HL-60/S4 treated with phorbol 12-myristate 13-acetate at 8.2 ng/mL for 4 days and 3 days (cell line): ENCODE results near the gene PLXNB3.

Source experiments
- in situ Hi-C: fragments of 300-500 bp; cut with MboI; formaldehyde crosslinking; loops from 2 replicates; pipeline ENCODE4 v1.15.0; 2022; ENCODE audit warnings: low sequenced_read_pairs

PLXNB3 gene

DNA sequence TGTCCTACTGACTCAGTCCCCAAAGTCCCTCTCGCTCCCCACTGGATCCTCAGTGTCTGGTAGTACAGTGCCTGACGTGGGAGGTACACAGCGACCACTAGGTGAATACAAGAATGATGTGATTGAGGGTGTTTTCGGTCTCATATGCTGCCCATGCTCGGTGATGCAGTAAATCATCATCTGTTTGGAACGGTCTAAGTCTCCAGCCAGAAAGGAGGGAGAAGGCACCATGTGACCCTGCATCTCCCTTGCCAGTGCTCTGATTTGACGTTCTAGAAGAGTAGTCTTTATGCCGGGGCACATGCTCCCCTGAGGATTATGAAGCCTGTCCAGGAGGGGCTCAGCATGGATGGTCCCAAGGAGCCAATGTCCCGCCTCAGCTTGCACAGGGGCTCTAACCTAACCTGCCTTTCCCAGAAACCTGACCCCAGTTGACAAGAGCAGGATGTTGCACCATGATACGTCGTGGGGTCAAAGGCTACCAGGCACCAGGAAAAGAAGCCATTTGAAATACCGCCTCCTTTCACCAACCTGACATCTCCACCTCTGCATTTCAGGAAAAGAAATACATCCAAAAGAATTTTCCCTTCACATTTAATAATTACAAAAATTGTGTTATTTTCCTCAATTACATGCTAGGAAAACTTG, 13.8 kb upstream of the PLXNB3 start:
- in situ Hi-C loops = no loop called here

DNA sequence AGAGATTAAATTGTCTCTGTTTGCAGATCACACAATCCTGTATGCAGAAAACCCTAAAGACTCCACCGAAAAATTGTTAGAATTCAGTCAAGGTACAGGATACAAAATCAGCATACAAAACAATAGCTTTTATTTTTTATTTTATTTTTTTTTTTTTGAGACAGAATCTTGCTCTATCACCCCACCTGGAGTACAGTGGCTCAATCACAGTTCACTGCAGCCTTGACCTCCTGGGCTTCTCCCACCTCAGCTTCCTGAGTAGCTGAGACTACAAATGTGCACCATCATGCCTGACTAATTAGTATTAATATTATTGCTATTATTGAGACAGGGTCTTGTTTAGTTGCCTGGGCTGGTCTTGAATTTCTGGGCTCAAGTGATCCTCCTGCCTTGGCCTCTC, 8.9 kb upstream of the PLXNB3 start:
- in situ Hi-C loops = no loop called here

- in situ Hi-C loops = no loop called here
Measured at GRCh38 chrX:153761863-153762262, 2.2 kb upstream of the PLXNB3 start.

GRCh38 chrX:153762626-153763173, 1.3 kb upstream of the PLXNB3 start:
- in situ Hi-C loops = no loop called here

DNA sequence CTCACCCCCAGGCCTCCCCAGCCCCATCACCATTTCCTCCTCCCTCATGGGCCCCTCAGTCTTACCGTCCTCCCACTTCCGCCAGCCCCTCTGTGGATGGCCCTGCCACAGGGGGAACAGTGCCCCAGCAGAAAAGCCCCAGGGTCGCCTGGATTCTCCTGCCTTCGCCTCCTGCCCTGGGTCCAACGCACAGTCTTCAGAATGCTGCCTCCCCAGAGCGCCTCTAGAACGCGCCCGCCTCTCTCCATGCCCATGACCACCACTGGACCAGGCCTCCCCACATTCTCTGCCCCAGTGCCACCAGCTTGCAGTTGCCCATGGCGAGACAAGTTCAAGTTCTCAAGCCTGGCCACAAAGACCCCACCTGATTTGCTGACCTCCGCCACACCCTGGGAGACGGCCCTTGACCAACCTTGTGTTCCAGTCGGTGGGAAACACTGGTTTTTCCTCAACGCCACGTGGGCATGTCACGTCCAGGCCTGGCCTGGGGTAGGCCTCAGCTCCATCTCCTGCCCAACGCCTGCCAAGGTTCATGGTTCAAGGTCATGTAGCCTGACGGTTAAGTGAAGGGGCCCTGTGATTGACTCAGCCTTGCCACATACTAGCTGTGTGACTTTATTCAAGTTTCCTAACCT, 634 bp upstream of the PLXNB3 start:
- in situ Hi-C loops = no loop called here

DNA sequence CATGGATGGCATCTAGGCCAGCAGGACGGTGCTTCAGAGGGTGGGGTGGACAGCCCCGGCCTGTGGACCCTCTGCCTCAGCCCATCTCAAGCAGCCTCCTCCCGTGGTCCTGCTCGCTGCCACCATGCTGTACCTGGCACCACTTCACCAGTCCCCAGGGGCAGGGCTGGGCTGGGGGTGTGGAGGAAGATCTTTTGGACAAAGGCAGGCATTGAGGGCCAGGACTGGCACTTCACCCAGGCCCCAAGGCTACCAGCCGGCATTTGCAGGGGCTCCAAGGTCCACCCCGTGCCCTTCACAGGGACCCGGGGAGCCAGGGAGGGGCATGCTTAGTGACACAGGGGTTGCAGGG, 713 bp downstream of the PLXNB3 start:
- in situ Hi-C loops = no loop called here

- in situ Hi-C loops = no loop called here
Measured at GRCh38 chrX:153765138-153766079, 1.4 kb downstream of the PLXNB3 start.

DNA sequence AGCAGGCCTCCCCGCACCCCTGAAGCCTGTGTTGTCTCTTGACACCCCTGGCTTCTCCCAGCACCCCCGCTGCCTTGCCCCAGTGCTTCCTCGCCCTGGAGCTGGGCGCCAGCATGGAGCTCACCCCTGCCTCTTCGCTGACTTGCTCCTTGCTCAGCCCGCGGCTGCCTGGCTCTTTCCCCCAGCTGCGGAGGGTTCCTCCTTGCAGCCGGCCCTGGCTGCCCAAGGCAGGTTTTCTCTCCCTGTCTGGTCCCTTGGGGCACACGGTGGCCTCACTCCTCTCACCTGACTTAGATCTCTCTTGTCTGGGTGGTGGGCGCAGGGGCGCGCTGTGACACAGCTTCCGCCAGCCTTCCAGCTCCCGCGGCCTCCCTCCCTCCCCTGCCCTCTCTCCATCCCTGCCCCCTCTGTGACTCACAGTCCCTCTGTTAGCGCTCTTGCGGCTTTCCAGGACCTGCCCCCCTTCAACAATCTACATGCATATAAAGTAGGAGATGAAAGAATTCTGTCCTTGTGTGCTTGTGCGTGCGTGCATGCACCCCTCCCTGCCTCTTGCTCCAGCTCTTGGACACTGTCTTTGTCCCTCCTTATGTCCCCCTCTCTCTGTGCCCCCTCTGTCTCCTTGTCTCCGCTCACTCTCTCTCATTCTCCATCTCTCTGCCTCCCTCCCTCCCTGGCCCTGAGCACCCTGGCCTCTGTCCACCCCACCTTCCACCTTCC, 2.2 kb downstream of the PLXNB3 start:
- in situ Hi-C loops = no loop called here

DNA sequence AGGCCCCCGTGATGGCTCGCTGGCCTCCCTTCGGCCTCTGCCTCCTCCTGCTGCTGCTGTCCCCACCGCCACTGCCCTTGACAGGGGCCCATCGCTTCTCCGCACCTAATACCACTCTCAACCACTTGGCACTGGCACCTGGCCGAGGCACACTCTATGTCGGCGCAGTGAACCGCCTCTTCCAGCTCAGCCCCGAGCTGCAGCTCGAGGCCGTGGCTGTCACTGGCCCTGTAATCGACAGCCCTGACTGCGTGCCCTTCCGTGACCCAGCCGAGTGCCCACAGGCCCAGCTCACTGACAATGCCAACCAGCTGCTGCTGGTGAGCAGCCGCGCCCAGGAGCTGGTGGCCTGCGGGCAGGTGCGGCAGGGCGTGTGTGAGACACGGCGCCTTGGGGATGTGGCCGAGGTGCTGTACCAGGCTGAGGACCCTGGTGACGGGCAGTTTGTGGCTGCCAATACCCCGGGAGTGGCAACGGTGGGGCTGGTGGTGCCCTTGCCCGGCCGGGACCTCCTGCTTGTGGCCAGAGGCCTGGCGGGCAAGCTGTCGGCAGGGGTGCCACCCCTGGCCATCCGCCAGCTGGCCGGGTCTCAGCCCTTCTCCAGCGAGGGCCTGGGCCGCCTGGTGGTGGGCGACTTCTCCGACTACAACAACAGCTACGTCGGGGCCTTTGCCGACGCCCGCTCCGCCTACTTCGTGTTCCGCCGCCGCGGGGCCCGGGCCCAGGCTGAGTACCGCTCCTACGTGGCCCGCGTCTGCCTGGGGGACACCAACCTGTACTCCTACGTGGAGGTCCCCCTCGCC, 3.0 kb downstream of the PLXNB3 start:
- in situ Hi-C loops = no loop called here

DNA sequence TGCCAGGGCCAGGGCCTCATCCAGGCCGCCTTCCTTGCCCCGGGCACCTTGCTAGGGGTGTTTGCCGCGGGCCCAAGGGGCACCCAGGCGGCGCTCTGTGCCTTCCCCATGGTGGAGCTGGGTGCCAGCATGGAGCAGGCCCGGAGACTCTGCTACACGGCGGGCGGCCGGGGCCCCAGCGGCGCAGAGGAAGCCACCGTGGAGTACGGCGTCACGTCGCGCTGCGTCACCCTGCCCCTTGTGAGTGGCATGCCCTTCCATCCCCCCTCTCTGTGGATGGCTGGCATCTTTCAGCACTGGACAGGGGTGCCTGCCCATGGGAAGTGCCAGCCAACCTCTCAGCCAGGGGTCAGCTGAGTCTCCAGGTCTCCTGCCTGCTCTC, 3.6 kb downstream of the PLXNB3 start:
- in situ Hi-C loops = no loop called here

GRCh38 chrX:153768311-153769157, 4.5 kb downstream of the PLXNB3 start:
- in situ Hi-C loops = no loop called here

- in situ Hi-C loops = no loop called here
Measured at GRCh38 chrX:153769158-153769864, 5.3 kb downstream of the PLXNB3 start.

DNA sequence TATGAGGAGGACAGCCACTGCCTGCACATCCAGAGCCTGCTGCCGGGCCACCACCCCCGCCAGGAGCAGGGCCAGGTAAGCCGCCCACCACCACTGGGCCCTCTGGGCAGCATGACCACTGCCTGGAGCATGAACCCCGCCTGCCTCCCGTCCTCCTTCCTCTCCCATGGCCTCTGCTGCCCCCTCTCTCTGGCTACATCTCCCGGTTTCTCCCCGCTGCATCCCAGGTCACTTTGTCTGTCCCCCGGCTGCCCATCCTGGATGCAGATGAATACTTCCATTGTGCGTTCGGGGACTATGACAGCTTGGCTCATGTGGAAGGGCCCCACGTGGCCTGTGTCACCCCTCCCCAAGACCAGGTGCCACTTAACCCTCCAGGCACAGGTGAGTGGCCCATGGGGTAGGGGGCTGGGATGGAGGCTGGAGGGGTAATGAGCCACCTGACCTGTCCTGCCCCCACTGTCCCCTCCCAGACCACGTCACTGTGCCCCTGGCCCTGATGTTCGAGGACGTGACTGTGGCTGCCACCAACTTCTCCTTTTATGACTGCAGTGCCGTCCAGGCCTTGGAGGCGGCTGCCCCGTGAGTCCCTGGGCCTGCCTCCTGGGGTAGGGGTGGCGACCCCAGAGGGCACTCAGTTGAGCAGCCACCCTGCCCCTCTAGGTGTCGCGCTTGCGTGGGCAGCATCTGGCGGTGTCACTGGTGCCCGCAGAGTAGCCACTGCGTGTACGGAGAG, 6.0 kb downstream of the PLXNB3 start:
- in situ Hi-C loops = no loop called here

- in situ Hi-C loops = no loop called here
Measured at GRCh38 chrX:153770601-153771414, 6.8 kb downstream of the PLXNB3 start.

GRCh38 chrX:153771415-153772315, 7.6 kb downstream of the PLXNB3 start:
- in situ Hi-C loops = no loop called here
